A673 (cell line): ENCODE measurements around the gene SMOC1. TPM values are rescaled to one million over a fixed set of nuclear protein-coding genes. Genes with fewer than 3 reads are reported as not detected.

Source experiments
- BruUV-seq: library from RNA; stranded (reverse); fragments of 400-500 nt; replicated peaks from 2 replicates; lab custom pipeline; 2021; lab: Mats Ljungman, UMichigan
- CTCF ChIA-PET: fragments of 300-600 bp; sonication (Branson Sonifier 250); formaldehyde crosslinking; loops from one replicate; lab custom pipeline; 2022; ENCODE audit warnings: antibody characterized with exemption; lab: Charles Lee
- POLR2A ChIA-PET: fragments of 300-600 bp; sonication (Branson Sonifier 250); formaldehyde crosslinking; loops from one replicate; lab custom pipeline; 2022; ENCODE audit warnings: antibody characterized with exemption; ENCODE audit not compliant: low non-redundant PET; lab: Charles Lee
- DNase-seq: peaks from one replicate; pipeline ENCODE4 v3.0.0-alpha.2; 2015; ENCODE audit warnings: low spot score
- H3K27ac ChIP-seq: fragments of 200-600 bp; sonication (generic); 2 replicates; pipeline ENCODE4 v1.5.1; 2016; ENCODE audit warnings: mixed run types, low read depth, mild to moderate bottlenecking, mixed read lengths, antibody characterized with exemption, low read length; ENCODE audit not compliant: poor library complexity, severe bottlenecking
- H3K27me3 ChIP-seq: fragments of 200-600 bp; sonication (generic); replicated peaks from 2 replicates; pipeline ENCODE4 v1.6.1; 2017; ENCODE audit warnings: mixed run types, low read depth, mild to moderate bottlenecking, mixed read lengths, antibody characterized with exemption, low read length; ENCODE audit not compliant: insufficient read depth, poor library complexity
- H3K36me3 ChIP-seq: fragments of 200-600 bp; sonication (generic); 2 replicates; pipeline ENCODE4 v1.6.1; 2016; ENCODE audit warnings: mixed run types, mild to moderate bottlenecking, mixed read lengths, antibody characterized with exemption, low read length; ENCODE audit not compliant: insufficient read depth, poor library complexity, severe bottlenecking
- H3K4me1 ChIP-seq: fragments of 200-600 bp; sonication (generic); 2 replicates; pipeline ENCODE4 v1.6.1; 2017; ENCODE audit warnings: mixed run types, mild to moderate bottlenecking, mixed read lengths, antibody characterized with exemption, low read length; ENCODE audit not compliant: insufficient read depth, poor library complexity, severe bottlenecking
- H3K4me3 ChIP-seq: fragments of 200-600 bp; sonication (generic); 2 replicates; pipeline ENCODE4 v1.5.1; 2016; ENCODE audit warnings: low read depth, mixed run types, mild to moderate bottlenecking, mixed read lengths, low read length; ENCODE audit not compliant: poor library complexity, severe bottlenecking
- H3K9me3 ChIP-seq: fragments of 200-600 bp; sonication (generic); 2 replicates; pipeline ENCODE4 v1.6.1; 2016; ENCODE audit warnings: mixed run types, low read depth, mild to moderate bottlenecking, mixed read lengths, antibody characterized with exemption, low read length; ENCODE audit not compliant: poor library complexity, severe bottlenecking
- CTCF ChIP-seq: fragments of 300-800, 200-600 bp; sonication (generic); conservative IDR thresholded peaks from 2 replicates; pipeline ENCODE4 v1.5.1; 2017; ENCODE audit warnings: low read depth, mild to moderate bottlenecking, antibody characterized with exemption, low read length, moderate library complexity, mixed read lengths
- EZH2 ChIP-seq: fragments of 200-600 bp; sonication (generic); IDR thresholded peaks from 2 replicates; pipeline ENCODE4 v1.6.1; 2017; ENCODE audit warnings: borderline replicate concordance, low read depth, mild to moderate bottlenecking, mixed read lengths, antibody characterized with exemption, low read length; ENCODE audit not compliant: poor library complexity, severe bottlenecking
- intact Hi-C: fragments of 100-400 bp; cut with micrococcal nuclease; formaldehyde crosslinking; loops from one replicate; pipeline ENCODE4 v1.10.0; 2022; ENCODE audit not compliant: unreplicated experiment
- total RNA-seq: library from RNA; stranded (reverse); gene quantifications from 2 replicates; pipeline ENCODE4 v1.2.3, GENCODE V29; 2021

The SMOC1 gene
- total RNA-seq, 1 experiment from 2014 or later, result not detected

GRCh38 chr14:69933623-69934275, 54.5 kb downstream of the SMOC1 start:
- Histone ChIP-seq H3K4me1 (no peaks in the 10 kb centered on the region), H3K4me3 (no peak overlapping the region), H3K27ac (no peak overlapping the region), H3K27me3 (peaks cover 71% of the 10 kb centered on the region), H3K9me3 (no peaks in the 10 kb centered on the region), H3K36me3 (no peaks in the 10 kb centered on the region)
- CTCF ChIA-PET, result no interaction called here
- TF ChIP-seq EZH2 (no peak), CTCF (no peak)
- intact Hi-C loops, result no loop called here
- BruUV-seq, result no TSS peak
- no peak for DNase-seq
- POLR2A ChIA-PET, result no interaction called here

GRCh38 chr14:69937367-69938081, 58.3 kb downstream of the SMOC1 start:
- no TSS peak for BruUV-seq
- no peaks in the 10 kb centered on the region for H3K9me3 ChIP-seq
- ChIA-PET CTCF (no interaction called here), POLR2A (no interaction called here)
- intact Hi-C loops, result no loop called here
- no peaks in the 10 kb centered on the region for H3K36me3 ChIP-seq
- no peak for TF ChIP-seq CTCF
- no peak for TF ChIP-seq EZH2
- no peaks in the 10 kb centered on the region for H3K4me1 ChIP-seq
- DNase-seq, result no peak
- peaks cover 77% of the 10 kb centered on the region for H3K27me3 ChIP-seq
- H3K27ac ChIP-seq, result no peak overlapping the region
- H3K4me3 ChIP-seq, result no peak overlapping the region

DNA sequence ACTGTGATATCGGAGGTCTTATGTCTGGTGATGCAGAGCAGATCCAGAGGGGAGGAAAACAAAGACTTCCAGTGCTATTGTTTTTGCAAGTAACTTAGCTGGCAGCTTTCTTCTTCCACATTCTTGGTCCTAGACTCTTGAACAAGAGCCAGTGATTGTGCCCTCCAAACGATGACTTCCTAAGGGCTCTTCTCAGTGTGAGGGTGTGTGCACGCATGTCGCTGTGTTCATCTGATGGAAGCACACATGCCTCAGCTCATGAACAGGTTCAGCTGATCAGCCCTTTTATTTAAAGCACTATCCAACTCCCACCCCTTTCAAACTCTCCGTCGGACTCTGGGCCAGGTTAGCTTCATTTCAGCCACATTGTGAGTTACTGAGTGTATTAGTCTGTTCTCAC, 59.5 kb downstream of the SMOC1 start:
- ChIA-PET CTCF (no interaction called here), POLR2A (no interaction called here)
- intact Hi-C loops, result no loop called here
- no peak overlapping the region for H3K4me3 ChIP-seq
- no peak for DNase-seq
- H3K27me3 ChIP-seq, result peaks cover 78% of the 10 kb centered on the region
- no peak overlapping the region for H3K27ac ChIP-seq
- no peak for TF ChIP-seq EZH2
- no peak for TF ChIP-seq CTCF
- no peaks in the 10 kb centered on the region for H3K9me3 ChIP-seq
- no peaks in the 10 kb centered on the region for H3K36me3 ChIP-seq
- no TSS peak for BruUV-seq
- H3K4me1 ChIP-seq, result no peaks in the 10 kb centered on the region
